Vagina (tissue), 2 donors: ENCODE data around the gene CUX1.

ENCODE experiments used
- POLR2A ChIP-seq, 2 donors: fragments of 450-650 bp; IDR thresholded peaks; one replicate each; pipeline ENCODE4 v1.6.1; 2017; ENCODE audit warnings: antibody characterized with exemption in 2 of 2, mild to moderate bottlenecking in 2 of 2, moderate library complexity in 2 of 2
- TF ChIP-seq, protein P1 (sequence below), 3 experiments: fragments of 450-650 bp in 2 of 3; fragments of 200-600 bp in 1 of 3; sonication (generic) in 1 of 3; IDR thresholded peaks; one replicate each; pipeline ENCODE4 v1.5.1; 2017 to 2019; ENCODE audit warnings: antibody characterized with exemption in 3 of 3, mild to moderate bottlenecking in 2 of 3, moderate library complexity in 2 of 3

GRCh38 chr7:101824440-101824839, 7.0 kb downstream of the CUX1 start:
- TF ChIP-seq POLR2A (IDR thresholded peaks at IDR 0.05) = no peak
- TF ChIP-seq, protein P1, sequence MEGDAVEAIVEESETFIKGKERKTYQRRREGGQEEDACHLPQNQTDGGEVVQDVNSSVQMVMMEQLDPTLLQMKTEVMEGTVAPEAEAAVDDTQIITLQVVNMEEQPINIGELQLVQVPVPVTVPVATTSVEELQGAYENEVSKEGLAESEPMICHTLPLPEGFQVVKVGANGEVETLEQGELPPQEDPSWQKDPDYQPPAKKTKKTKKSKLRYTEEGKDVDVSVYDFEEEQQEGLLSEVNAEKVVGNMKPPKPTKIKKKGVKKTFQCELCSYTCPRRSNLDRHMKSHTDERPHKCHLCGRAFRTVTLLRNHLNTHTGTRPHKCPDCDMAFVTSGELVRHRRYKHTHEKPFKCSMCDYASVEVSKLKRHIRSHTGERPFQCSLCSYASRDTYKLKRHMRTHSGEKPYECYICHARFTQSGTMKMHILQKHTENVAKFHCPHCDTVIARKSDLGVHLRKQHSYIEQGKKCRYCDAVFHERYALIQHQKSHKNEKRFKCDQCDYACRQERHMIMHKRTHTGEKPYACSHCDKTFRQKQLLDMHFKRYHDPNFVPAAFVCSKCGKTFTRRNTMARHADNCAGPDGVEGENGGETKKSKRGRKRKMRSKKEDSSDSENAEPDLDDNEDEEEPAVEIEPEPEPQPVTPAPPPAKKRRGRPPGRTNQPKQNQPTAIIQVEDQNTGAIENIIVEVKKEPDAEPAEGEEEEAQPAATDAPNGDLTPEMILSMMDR (IDR thresholded peaks at IDR 0.05) = no peak
